GM19463 (cell line): ENCODE measurements around the gene FALEC.

Source experiments
- ATAC-seq: cut with Tn5 transposase; IDR thresholded peaks from one replicate; pipeline ENCODE4 v1.9.1; 2021; ENCODE audit warnings: mild to moderate bottlenecking, moderate library complexity; ENCODE audit not compliant: unreplicated experiment

The FALEC gene

DNA sequence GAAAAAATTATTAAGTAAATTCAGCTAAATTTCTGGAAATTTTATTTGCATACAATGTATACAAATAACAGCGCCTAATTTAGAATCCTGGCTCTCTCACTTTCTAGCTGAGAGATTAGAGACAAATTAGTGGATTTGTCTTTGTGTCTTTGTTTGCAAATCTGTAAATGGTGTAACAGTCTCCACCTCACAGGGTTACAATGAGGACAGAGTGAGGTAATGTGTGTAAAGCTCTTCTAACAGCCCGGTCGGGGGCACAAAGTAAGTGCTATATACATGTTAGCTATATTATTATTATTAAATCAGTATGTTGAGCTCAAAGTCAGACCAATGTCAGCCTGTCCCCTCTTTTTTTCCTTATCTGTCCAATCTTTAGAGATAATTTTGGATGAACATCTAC, 28.7 kb downstream of the FALEC start:
- ATAC-seq, result no peak

DNA sequence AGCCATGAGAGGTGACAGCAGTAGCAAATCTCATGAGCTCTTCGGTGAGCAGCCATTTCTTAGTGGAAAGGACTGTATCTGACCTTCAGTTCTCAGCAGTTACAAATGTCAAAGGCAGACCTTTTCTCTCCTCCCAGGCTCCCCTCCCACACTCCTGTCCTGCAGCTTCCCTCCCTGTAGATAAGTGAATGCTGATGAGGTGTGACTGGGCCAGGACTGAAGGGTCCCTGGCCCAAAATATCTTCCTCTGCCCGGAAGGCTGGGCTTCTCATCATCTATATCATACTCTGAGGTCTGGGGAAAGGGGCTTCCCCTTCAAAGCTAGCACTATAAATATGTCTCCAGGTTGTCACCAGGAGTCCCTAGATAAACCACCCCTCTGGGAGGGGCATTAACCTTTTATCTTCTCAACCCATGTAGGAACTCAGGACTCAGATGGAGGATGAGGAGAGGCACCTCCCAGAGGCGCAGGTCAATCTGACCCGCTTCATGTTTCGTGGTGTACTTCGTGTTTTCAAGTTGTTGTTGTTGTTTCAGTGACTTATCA, 30.0 kb downstream of the FALEC start:
- ATAC-seq, result no peak

DNA sequence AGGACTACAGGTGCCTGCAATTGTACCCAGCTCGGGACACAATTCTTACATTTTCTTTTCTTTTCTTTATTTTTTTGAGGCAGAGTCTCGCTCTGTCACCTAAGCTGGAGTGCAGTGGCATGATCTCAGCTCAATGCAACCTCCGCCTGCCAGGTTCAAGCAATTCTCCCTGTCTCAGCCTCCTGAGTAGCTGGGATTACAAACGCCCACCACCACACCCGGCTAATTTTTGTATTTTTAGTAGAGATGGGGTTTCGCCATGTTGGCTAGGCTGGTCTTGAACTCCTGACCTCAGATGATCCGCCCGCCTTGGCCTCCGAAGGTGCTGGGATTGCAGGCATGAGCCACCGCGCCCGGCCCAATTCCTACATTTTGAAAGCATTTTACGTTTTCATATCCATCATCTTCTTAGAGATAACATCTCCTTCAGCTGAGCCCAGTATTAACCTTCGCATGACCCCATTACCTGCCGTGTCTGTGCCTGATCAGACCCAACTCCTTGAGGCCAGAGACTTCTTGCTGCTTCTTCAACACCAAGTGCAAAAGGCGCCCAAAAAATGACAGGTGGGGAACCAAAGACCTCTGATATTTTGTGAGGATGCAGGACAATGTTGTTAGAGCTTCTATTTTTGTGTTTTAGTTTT, 30.9 kb downstream of the FALEC start:
- ATAC-seq, result no peak

GRCh38 chr1:150548324-150548631, 32.7 kb downstream of the FALEC start:
- ATAC-seq, result no peak

- ATAC-seq, result peak; percentile 64
Measured at GRCh38 chr1:150548632-150549495, 33.3 kb downstream of the FALEC start, which contains the start of gene ADAMTSL4. Gene ADAMTSL4, plus strand, starts transcription at chr1:150549408. Its CDS starts 2,881 bp downstream, at chr1:150552289.

DNA sequence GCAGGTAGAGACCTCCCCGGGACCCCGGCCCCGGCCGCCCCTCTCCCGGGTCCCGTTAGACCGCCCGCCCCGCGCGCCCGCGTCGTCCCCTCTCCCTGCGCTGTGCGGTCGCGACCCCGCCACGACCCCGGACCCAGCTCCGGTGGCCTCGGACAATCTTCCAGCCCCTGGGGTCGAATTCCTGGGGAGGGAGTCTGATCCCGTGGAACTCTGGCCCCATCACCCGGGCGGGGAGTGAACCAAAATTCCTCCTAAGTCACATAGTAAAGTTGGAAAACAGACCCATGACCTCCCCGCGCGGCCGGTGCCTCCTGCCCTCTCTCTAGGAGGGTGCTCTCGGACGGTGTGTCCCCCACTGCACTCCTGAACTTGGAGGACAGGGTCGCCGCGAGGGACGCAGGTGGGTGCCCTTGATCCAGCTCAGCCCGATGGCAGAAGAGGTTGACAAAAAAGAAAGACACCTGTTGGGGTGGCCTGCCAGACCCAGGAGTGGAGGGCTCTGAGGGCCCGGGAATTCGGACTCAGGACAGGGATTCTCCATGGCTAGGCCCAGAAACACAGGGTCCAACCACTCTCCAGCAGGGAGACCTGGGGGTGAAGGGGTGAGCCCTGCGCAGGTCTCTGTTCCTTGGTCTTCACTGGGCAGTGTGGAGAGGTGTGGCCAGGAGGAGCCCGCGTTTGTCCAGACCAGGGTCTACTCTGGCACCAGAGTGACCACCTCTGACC, 34.1 kb downstream of the FALEC start:
- no peak for ATAC-seq

DNA sequence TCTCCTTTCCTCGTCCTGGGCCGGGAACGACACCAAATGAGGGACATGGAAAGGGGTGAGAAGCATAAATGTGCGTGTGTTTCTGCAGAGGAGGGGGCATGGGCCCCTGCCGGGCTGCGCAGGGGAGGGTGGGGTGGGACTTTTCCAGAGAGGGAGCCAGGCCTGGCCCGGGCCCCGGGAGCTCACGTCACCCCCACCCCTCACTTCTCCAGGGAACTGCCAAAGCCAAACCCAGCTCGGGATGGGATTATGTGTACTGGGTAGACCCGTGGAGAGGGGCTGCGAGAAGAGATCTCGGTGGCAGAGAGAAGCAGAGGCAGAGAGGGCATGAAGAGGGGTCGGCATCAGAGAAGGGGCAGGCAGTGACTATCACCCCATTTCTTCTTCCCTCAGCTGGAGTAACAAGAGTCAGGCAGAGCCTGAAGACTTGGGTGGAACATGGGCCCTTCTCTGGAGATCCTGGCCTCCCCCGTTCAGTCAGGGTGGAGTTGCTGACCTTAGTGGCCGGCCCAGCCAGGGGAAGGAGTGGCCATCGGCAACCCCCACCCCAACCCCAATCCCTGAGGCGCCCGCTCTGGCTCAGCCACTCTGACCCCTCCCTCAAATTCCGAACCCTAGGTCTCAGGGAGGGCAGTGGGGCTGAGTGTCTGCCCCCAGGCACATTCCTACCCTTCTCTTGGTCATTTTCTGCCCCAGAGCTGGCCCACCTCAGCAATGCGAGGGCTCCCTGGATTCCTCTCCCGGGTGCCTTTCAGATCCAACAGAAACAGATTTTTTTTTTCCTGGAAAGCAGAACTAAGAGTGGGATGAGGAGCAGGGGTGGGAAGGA, 34.9 kb downstream of the FALEC start:
- ATAC-seq, result no peak

GRCh38 chr1:150551051-150551783, 35.7 kb downstream of the FALEC start:
- no peak for ATAC-seq

DNA sequence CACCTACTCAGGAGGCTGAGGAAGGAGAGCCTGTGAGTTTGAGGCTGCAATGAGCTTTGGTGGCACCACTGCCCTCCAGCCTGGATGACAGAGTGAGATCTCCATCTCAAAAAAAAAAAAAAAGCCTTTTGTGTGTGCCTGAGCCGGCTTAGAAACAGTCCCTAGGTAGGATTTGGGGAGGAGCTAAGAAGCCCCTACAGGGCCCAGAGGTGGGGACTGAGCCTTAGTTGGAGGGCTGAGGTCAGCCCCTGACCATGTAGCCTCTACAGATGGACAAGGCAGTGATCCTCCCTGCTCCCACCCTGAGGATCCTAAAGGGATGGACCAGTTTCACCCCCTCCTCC, 36.2 kb downstream of the FALEC start:
- ATAC-seq, result no peak

DNA sequence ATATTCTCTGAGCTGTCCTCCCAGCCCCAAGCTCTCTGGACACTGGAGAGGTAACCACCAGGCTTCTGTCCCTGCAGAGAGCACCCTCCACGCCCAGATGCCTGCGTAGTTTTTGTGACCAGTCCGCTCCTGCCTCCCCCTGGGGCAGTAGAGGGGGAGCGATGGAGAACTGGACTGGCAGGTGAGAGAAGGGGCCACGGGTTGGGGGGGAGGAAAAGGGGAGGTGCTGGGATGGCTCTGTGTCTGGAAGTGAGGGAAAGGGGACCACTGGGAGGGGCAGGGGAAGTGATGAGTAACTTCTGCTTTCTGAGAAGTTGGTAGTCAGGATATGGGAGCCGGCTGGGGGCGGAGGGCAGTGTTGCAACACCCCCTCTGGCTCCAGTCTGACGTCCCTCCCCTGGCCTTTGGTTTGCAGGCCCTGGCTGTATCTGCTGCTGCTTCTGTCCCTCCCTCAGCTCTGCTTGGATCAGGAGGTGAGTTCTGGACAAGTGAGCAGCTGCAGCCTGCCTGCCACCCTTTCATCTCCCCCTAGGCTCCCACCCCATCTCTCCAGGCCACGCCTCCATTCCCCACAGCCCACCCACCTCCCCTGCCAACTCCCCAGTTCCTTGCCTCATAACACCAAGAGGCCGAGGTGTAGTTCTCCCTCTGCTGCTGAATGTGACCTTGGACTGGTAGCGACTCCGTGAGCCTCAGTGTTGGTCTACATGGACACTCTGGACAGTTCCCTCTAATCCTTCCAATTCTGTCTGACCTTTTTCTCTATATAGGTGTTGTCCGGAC, 36.8 kb downstream of the FALEC start:
- ATAC-seq, result no peak

GRCh38 chr1:150552911-150553289, 37.3 kb downstream of the FALEC start:
- no peak for ATAC-seq

DNA sequence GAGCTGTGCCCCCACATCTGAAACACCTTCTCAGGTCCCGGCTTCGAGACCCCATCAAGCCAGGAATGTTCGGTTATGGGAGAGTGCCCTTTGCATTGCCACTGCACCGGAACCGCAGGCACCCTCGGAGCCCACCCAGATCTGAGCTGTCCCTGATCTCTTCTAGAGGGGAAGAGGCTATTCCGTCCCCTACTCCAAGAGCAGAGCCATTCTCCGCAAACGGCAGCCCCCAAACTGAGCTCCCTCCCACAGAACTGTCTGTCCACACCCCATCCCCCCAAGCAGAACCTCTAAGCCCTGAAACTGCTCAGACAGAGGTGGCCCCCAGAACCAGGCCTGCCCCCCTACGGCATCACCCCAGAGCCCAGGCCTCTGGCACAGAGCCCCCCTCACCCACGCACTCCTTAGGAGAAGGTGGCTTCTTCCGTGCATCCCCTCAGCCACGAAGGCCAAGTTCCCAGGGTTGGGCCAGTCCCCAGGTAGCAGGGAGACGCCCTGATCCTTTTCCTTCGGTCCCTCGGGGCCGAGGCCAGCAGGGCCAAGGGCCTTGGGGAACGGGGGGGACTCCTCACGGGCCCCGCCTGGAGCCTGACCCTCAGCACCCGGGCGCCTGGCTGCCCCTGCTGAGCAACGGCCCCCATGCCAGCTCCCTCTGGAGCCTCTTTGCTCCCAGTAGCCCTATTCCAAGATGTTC, 38.0 kb downstream of the FALEC start:
- ATAC-seq, result no peak

DNA sequence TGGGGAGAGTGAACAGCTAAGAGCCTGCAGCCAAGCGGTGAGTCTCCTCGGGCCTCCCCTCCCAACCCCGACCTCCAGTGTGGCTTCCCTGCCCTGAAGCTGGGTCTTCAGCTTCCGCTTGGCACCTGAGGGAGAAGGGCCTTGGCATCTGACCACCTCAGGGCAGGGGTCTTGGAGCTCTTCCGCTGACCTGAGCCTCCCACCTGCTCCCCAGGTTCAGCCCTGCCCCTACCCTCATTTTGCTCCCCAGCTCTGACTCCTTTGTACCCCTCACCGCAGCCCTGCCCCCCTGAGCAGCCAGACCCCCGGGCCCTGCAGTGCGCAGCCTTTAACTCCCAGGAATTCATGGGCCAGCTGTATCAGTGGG, 38.5 kb downstream of the FALEC start:
- ATAC-seq, result no peak

- no peak for ATAC-seq
Measured at GRCh38 chr1:150555198-150555970, 39.8 kb downstream of the FALEC start.

DNA sequence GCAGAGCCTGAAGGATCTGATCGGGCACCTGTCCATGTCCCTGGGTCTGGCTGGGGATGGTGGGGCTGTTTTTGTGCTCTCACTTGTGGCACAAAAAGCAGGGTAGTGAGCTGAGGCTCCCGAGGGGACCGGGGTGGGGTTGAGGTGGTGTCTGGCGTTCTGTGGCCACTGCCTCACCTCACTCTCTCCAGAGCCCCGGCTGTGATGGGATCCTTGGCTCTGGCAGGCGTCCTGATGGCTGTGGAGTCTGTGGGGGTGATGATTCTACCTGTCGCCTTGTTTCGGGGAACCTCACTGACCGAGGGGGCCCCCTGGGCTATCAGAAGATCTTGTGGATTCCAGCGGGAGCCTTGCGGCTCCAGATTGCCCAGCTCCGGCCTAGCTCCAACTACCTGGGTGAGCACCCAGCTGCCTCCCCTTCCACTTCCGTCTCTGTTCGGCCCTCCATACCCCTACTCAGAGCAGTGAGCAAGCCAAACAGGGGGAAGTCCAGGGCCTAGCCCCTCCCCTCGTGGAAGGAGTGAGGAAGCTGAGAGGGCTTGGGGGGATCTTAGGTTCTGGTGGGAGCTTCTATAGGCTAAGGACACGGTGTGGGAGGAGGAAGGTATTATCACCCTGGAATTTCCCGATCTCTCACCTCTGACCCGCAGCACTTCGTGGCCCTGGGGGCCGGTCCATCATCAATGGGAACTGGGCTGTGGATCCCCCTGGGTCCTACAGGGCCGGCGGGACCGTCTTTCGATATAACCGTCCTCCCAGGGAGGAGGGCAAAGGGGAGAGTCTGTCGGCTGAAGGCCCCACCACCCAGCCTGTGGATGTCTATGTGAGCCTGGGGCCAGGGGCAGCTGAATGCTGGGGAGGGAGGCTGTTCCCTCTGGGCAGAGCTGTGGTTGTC, 40.7 kb downstream of the FALEC start:
- no peak for ATAC-seq

DNA sequence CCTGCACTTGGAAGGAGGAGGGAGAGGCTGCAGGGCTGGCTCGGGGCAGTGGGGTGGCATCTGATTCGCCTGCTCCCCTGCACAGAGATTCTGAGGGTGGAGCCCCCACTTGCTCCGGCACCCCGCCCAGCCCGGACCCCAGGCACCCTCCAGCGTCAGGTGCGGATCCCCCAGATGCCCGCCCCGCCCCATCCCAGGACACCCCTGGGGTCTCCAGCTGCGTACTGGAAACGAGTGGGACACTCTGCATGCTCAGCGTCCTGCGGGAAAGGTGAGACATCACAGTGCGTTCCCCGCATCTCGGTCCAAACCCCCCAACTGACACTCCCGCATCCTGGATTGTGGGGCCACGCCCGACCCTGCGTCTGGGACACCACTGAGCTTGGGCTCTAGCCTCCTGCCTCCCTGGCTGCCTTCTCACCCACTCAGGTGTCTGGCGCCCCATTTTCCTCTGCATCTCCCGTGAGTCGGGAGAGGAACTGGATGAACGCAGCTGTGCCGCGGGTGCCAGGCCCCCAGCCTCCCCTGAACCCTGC, 41.6 kb downstream of the FALEC start:
- ATAC-seq, result no peak

DNA sequence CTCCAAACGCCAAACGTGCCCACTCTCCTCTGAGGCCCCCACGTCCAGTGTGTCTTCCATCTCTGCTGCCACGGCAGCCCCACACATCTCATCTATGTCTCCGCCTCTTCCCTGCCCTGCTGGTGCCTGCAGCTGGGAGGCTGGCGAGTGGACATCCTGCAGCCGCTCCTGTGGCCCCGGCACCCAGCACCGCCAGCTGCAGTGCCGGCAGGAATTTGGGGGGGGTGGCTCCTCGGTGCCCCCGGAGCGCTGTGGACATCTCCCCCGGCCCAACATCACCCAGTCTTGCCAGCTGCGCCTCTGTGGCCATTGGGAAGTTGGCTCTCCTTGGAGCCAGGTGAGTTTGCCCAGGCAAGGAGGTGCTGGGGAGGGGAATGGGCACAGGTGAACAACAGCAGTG, 42.3 kb downstream of the FALEC start:
- ATAC-seq, result no peak
